Upper lobe of left lung (tissue), 4 donors: Measurements from ENCODE around the gene PUS1.

Source experiments
- EP300 ChIP-seq, 4 donors: sonication (generic); formaldehyde crosslinking; IDR thresholded peaks; one replicate each; pipeline ENCODE4 v1.5.1; 2017; ENCODE audit warnings: antibody characterized with exemption in 4 of 4, control low read depth in 2 of 4
- POLR2A ChIP-seq, 4 donors: fragments of 450-650 bp; IDR thresholded peaks; one replicate each; pipeline ENCODE4 v1.5.1; 2016 to 2017; ENCODE audit warnings: antibody characterized with exemption in 4 of 4, mild to moderate bottlenecking in 2 of 4
- POLR2AphosphoS5 ChIP-seq, 2 donors: sonication (generic); formaldehyde crosslinking; IDR thresholded peaks; one replicate each; pipeline ENCODE4 v1.5.1; 2017; ENCODE audit warnings: antibody characterized with exemption in 2 of 2
- TF ChIP-seq, protein P1 (sequence below), 6 experiments: fragments of 450-650 bp in 4 of 6; fragments of 200-600 bp in 2 of 6; sonication (generic) in 2 of 6; IDR thresholded peaks; one replicate each; pipeline ENCODE4 v1.5.1; 2016 to 2019; ENCODE audit warnings: antibody characterized with exemption in 6 of 6

DNA sequence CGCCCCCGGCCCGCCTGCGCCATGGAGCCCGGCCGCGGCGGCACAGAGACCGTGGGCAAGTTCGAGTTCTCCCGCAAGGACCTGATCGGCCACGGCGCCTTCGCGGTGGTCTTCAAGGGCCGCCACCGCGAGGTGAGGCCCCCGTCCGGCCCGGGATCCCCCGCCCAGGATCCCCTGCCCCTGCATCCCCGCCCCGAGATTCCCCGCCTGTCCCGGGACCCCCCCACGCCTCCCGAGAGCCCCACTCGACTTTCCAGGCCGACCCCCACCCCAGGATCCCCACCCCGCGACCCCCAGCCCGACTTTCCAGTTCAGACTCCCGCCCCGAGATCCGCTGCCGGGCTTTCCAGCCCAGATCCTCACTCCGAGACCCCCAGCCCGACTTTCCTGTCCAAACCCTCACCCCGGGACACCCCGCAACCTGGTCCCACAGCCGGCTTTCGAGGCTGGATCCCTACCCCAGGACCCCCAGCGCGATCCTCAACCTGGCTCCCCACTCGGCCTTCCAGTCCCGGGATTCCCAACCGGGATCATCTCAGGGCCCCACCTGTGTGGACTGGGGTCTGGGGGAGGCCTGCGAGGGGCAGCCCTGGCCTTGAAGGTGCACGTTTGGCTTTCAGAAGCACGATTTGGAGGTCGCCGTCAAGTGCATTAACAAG is 34.0 kb upstream of the PUS1 start:
- TF ChIP-seq POLR2A (IDR thresholded peaks at IDR 0.05) (no peak), POLR2AphosphoS5 (IDR thresholded peaks at IDR 0.05) (no peak), EP300 (IDR thresholded peaks at IDR 0.05) (no peak)
- TF ChIP-seq, protein P1, sequence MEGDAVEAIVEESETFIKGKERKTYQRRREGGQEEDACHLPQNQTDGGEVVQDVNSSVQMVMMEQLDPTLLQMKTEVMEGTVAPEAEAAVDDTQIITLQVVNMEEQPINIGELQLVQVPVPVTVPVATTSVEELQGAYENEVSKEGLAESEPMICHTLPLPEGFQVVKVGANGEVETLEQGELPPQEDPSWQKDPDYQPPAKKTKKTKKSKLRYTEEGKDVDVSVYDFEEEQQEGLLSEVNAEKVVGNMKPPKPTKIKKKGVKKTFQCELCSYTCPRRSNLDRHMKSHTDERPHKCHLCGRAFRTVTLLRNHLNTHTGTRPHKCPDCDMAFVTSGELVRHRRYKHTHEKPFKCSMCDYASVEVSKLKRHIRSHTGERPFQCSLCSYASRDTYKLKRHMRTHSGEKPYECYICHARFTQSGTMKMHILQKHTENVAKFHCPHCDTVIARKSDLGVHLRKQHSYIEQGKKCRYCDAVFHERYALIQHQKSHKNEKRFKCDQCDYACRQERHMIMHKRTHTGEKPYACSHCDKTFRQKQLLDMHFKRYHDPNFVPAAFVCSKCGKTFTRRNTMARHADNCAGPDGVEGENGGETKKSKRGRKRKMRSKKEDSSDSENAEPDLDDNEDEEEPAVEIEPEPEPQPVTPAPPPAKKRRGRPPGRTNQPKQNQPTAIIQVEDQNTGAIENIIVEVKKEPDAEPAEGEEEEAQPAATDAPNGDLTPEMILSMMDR (IDR thresholded peaks at IDR 0.05) = no peak
